ENCODE results near the gene TOR1B. TPM values are rescaled to one million over a fixed set of nuclear protein-coding genes. Genes with fewer than 3 reads are reported as not detected.
A peak's percentile ranks its signal among the peaks of the same experiment; 100 is the strongest.

The TOR1B gene
- polyA plus RNA-seq, 1 donor, result 13.6 TPM

DNA sequence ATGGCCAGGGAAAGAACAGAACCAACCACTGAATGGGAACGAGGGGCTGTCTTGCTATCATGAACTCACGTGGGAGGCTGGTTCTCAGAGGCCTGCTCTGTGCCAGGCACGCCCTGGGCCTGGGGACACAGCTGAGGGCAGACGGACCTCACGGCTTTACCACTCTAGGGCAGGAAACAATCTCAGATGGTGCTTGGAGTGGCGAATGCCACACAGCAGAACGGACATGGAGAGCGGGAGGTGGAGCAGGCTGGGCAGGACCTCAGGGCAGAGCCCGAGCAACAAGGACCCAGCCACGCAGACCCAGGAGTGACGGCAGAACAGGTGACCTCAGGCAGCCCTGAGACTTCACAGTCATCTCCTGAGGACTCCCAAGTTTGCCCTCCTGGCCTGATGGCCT, 12.3 kb downstream of the TOR1B start:
- no peak for DNase-seq

DNA sequence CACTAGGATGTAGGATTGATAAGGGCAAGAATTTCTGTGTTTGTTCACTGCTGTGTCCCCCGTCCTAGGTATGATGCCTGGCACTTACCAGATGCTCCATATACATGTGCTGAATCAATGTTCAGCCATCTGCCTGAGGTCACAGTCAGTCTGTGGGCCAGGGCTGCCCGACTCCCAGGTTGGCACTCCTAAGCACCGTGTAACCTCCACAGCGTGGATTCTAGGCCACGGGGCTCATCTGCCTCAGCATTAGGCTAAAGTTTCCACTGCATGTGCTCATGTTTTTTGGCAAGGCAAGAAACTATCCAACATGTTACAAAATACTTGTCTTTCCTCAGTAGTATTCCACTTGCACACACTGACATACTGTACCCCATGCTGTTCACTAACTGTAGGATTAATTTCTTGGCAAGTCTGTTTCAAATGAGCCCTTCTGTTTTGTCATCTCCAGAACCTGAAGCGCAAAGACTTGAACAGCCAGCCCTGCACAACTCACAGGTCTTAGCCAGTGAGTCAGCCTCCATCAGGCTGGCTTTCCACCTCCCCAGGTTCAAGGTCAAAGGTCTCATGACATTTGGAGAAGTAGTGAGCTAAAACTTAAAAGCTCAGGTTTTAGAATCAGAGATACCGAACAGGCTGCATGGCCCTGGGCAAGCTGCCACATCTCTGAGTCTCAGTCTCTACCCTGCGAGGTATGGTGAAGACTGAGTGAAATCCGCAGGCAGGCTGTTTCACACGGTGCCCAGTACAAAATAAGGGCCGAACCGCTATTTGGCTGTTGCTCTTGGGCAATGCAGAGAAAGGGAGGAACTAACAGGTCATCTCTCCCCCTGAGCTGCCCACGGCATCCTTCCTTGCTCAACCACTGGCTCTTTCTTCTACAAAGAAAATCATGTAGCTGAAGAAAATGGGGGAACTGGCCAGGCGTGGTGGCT, 13.8 kb downstream of the TOR1B start:
- DNase-seq, result no peak

DNA sequence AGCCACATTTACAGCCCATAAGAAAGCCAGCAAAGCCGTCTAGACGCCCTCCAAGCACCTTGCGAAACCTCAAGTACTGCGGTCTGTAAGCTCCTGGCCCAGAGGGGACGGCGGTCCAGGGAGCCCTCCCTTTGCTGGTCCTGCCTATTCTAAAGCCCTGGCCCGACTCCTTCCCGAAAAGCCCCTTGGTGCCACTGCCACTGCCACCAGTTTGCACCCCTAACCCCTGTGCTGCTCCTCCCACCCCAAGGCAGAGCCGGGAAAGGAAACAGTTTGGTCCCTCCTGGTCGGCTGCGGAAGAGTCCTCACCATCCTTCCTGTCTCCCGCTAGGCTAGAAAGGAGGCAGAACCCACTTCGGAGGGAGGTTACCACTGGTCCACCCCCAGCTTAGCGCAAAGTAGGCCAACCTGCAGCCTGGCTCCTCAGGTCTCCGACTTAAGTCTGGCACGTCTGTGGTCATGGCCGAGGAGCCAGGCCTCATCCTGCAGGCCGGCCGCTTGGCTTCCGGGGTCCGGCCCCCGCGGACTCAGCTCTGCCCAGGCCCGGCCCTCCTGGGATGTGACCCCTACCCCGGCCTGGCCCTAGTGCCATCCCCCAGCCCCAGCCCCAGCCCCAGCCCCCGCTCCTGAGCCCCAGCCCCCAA, 20.0 kb downstream of the TOR1B start:
- no peak for DNase-seq

DNA sequence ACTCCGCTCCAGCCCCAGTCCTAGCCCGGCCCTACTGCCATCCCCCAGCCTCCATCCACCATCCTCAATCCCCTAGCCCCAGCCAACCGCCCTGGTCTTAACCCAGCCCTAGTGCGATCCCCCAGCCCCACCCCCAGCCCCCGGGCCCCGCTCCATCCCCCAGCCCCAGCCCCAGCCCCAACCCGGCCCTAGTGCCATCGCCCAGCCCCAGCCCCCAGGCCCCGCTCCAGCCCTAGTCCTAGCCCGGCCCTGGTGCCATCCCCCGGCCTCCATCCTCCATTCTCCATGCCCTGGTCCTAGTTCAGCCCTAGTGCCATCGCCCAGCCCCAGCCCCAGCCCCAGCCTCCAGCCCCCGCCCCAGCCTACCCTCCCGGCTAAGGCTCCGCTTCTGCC, 20.6 kb downstream of the TOR1B start:
- DNase-seq, result no peak

DNA sequence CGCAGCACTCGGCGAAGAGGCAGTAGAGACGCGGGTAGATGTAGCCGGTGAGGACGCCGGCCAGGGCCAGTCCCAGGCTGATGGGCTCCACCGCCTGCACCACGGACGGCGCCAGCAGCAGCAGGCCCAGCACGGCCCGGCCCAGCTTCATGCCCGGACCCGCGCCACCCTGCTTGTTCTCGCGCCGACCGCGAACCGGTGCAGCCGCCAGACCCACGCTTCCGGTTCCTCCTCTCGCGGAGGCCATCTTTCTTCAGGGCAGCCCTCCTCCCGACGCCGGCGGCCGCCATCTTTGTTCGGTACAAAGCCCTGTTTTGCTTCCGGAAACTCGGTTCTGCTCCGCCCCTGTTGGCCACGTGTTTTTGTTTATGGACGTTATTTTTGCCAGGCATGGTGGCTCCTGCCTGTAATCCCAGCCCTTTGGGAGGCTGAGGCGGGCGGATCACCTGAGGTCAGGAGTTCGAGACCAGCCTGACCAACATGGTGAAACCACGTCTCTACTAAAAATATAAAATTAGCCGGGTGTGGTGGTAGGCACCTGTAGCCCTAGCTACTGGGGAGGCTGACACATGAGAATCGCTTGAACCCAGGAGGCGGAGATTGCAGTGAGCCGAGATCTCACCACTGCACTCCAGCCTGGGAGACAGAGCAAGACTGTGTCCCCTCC, 21.1 kb downstream of the TOR1B start, which contains the start of gene TOR1A:
Gene TOR1A, minus strand, starts transcription at position 202 of the 667 bp plus-strand sequence. Its CDS starts 51 bp downstream, at position 151.
- peak; percentile 92 for DNase-seq

GRCh38 chr9:129826344-129826743, 23.4 kb downstream of the TOR1B start:
- no peak for DNase-seq

DNA sequence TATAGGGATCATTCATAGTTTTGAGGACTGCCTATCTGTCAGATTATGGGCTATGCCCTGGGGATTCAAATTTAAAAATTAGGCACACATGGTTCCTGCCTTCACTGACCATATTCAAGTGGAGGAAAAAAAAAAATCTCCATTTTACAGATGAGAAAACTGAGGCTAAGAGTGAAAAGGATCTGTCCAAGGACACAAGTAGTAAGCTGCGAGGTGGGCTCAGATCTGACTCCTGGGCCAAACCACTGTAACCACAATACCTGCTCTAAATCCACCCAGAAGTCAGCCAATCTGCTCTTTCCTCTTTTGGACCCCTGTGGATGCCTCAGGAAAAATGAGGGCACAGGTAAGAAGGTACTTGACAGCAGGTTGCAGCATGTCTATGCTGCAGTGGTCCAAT, 23.8 kb downstream of the TOR1B start:
- DNase-seq, result no peak

DNA sequence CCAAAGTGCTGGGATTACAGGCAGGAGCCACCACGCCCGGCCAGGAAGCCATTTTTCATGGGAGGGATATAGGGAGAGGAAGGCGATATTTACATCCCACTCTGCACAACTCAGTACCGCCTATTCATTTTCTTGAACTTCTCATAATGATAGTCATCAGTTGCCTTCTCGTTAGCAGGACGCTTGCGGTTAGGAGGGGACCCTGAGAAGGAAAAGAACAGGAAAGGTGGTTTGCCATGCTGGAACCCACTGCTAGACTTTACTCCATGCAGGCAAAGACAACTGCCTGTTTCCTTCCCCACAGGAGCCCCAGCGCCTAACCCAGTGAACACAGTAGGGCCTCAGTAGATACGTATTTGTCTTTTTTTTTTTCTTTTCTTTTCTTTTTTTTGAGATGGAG, 25.1 kb downstream of the TOR1B start:
- DNase-seq, result no peak

GRCh38 chr9:129828969-129829368, 26.0 kb downstream of the TOR1B start:
- DNase-seq, result no peak

- no peak for DNase-seq
These were observed 30.0 kb downstream of the TOR1B start for GRCh38 chr9:129832982-129833381.

- DNase-seq, result no peak
These were observed 31.6 kb downstream of the TOR1B start for GRCh38 chr9:129834489-129835127.

DNA sequence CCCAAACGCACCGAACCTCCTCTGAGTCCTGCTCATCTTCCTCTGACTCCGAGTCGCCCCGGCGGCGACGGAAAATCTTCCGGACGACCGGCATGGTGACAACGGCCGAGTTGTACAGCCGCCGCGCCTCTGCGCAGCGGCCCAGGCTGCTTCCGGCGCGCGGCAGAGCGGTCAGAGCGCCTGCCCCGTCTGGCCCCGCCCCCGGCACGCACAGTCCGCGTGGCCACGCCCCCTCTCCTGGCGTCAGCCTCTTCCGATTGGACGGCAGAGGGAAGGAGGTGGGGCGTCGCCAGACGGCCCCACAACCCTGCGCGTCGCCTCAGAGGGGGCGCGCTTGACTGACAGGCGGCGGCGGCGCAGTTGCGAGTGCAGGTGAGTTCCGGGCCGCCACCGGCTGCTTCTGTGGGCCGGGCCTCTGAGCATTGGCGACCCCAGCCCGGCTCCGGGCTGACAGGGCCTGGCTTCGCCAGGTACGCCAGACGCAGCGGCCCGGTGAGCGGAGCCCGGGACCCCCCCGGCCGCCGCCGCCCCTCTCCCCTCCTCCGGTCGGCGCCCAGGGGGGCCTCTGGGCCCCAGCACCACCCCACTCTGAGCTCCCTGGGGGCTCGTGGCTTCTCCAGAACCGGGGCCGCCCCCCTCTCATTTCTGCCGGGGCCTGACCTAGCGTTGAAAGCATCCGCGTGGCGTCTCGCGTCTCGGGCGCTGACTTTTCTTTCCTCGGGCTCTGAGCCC, 32.3 kb downstream of the TOR1B start, which contains the start of the genes C9orf78 and USP20:
Gene C9orf78, minus strand, starts transcription at position 148 of the 732 bp plus-strand sequence. Its CDS starts 54 bp downstream, at position 94.
Gene USP20, plus strand, starts transcription at position 331 of the 732 bp plus-strand sequence. CDS start 17,098 bp downstream, outside the sequence.
- peak; percentile 98 for DNase-seq

DNA sequence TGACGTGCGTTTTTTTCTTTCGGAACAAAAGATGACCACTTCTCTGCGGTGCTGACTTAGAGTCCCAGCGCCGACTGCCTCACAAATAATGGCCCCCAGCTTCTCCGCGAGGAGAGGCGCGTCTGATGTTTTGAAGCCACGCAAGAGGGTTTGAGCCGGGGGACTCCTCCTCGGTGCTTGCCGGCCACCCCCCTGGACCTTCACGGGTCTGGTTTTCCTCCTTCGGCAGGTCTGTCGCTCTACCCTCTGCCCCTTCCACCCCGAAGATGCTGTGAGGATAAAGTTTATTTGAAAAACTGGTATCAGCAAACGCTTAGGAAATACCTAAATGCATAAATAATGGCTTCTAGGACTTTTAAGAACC, 32.9 kb downstream of the TOR1B start:
- DNase-seq, result no peak

GRCh38 chr9:129836311-129837007, 33.5 kb downstream of the TOR1B start:
- no peak for DNase-seq

- DNase-seq, result no peak
These were observed 35.8 kb downstream of the TOR1B start for GRCh38 chr9:129838707-129839259.

- DNase-seq, result no peak
These were observed 36.5 kb downstream of the TOR1B start for GRCh38 chr9:129839324-129840023.

DNA sequence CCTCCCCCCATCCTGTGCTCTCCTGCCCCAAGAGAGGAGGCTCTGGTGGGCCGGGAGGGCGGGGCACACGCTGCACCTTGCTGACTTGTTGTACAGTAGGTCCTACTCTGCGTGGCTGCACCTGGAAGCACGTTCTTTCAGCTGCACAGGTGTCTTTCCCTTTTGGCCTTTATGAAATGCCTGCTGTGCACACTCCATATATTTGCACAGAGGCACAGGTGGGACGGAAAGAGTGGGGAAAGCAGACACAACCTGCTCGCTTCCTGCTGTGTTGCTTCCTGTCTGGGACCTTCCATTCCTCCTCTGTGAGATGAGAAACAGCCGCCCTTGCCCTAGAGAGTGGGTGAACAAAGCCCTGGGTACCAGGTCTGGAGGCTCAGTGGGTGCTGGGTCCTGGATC, 37.0 kb downstream of the TOR1B start:
- DNase-seq, result no peak

GRCh38 chr9:129841071-129841470, 38.1 kb downstream of the TOR1B start:
- no peak for DNase-seq

DNA sequence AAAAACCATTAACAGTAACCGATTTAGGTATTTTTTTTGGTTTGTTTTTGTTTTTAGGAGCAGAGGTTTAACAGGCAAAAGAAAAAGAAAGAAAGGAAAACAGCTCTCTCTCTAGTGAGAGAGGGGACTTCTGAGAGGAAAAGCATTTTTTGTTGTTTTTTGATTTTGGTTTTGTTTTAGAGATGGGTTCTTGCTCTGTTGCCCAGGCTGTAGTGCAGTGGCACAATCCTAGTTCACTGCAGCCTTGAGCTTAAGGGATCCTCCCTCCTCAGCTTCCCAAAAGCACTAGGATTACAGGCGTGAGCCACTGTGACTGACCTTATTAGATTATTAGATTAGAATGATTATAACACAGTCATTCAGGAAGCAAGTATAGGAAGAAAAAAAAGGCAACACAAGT, 42.4 kb downstream of the TOR1B start:
- no peak for DNase-seq
